Measurements from ENCODE around the gene IRX1. TPM values are rescaled to one million over a fixed set of nuclear protein-coding genes. Genes with fewer than 3 reads are reported as not detected.

The IRX1 gene
- polyA plus RNA-seq, 1 of the 3 experiments (the other 2 are of a cell fraction), result not detected

DNA sequence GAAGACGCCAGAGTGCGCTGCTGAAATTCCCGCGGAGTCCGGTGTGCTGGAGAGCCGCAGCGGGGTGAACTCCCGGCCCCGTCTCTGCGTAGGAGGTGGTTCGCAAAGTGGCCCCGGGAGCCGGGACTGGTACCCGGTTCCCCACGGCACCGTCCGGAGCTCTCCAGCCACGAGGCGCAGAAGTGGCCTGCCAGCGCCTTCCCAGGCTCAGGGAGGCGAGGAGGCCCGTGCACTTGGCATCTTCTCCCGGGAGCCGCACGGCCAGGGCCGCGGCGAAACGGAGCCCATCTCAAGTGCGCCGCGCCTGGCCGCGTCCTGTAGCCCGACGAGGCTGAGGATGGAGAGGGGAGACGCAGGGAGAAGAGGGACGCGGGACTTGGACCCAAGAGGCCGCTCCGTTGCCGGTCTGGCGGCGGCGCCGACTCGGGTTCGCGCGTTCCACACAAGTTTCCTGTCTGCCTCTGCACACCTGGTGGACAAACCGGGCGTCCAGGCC lies 1.1 kb upstream of the IRX1 start:
- H3K4me1 ChIP-seq (ENCODE audit: control insufficient read depth in 1 of 2, insufficient read depth in 2 of 2, low read depth in 1 of 2, low read length in 1 of 2), result no peaks in the 10 kb centered on the region
- peaks cover 85% of the 10 kb centered on the region for H3K27me3 ChIP-seq (ENCODE audit: insufficient read depth)
- no peaks in the 10 kb centered on the region for H3F3A ChIP-seq (replicated peaks; ENCODE audit: insufficient read depth)
- H3K9me3 ChIP-seq, result no peaks in the 10 kb centered on the region
- no peak overlapping the region for H3K4me3 ChIP-seq (ENCODE audit: low read depth in 2 of 2, low read length in 1 of 2)
- H2AFZ ChIP-seq (ENCODE audit: low read depth), result no peak overlapping the region
- H4K20me1 ChIP-seq (ENCODE audit: insufficient read depth), result no peaks in the 10 kb centered on the region
- no peak overlapping the region for H3K27ac ChIP-seq (ENCODE audit: low read depth in 2 of 2, low read length in 1 of 2)
- no peaks in the 10 kb centered on the region for H3K79me2 ChIP-seq (ENCODE audit: insufficient read depth)
- DNase-seq, result peak; percentile 25
- no peak overlapping the region for H3K9ac ChIP-seq
- no peak for TF ChIP-seq FOXJ3 (CRISPR knock-in tag; IDR thresholded peaks at IDR 0.05)
- TF ChIP-seq, protein P1, sequence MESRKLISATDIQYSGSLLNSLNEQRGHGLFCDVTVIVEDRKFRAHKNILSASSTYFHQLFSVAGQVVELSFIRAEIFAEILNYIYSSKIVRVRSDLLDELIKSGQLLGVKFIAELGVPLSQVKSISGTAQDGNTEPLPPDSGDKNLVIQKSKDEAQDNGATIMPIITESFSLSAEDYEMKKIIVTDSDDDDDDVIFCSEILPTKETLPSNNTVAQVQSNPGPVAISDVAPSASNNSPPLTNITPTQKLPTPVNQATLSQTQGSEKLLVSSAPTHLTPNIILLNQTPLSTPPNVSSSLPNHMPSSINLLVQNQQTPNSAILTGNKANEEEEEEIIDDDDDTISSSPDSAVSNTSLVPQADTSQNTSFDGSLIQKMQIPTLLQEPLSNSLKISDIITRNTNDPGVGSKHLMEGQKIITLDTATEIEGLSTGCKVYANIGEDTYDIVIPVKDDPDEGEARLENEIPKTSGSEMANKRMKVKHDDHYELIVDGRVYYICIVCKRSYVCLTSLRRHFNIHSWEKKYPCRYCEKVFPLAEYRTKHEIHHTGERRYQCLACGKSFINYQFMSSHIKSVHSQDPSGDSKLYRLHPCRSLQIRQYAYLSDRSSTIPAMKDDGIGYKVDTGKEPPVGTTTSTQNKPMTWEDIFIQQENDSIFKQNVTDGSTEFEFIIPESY (IDR thresholded peaks at IDR 0.05; ENCODE audit: borderline replicate concordance, low read depth), result no peak
- no peak for TF ChIP-seq GABPA (IDR thresholded peaks at IDR 0.05; ENCODE audit: low read depth)
- TF ChIP-seq FOXM1 (IDR thresholded peaks at IDR 0.05; ENCODE audit: low read depth), result no peak
- no peak for TF ChIP-seq RCOR1 (IDR thresholded peaks at IDR 0.05; ENCODE audit: low read length)
- no peak for TF ChIP-seq JUND (IDR thresholded peaks at IDR 0.05)
- no peak for TF ChIP-seq YY1 (IDR thresholded peaks at IDR 0.05; ENCODE audit: low read depth)
- TF ChIP-seq, protein P2, sequence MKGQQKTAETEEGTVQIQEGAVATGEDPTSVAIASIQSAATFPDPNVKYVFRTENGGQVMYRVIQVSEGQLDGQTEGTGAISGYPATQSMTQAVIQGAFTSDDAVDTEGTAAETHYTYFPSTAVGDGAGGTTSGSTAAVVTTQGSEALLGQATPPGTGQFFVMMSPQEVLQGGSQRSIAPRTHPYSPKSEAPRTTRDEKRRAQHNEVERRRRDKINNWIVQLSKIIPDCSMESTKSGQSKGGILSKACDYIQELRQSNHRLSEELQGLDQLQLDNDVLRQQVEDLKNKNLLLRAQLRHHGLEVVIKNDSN (IDR thresholded peaks at IDR 0.05; ENCODE audit: borderline replicate concordance, low read depth), result no peak
- H3K4me2 ChIP-seq, result no peak overlapping the region
- POLR2A ChIA-PET, result no interaction called here
- WGBS (ENCODE audit: low lambda C conversion rate), result 5% methylated on average over 34 of the region's 52 CpGs
- no peaks in the 10 kb centered on the region for H3K36me3 ChIP-seq (replicated peaks in 1 of 2; ENCODE audit: control insufficient read depth in 1 of 2, insufficient read depth in 2 of 2, low read length in 1 of 2)
- CTCF ChIA-PET, result interaction anchor here (2.1 kb wide), 1 partner anchor 9 kb away, joined by 12 read pairs; no protein-coding TSS in a partner anchor
- H3K9me2 ChIP-seq, result no peaks in the 10 kb centered on the region

DNA sequence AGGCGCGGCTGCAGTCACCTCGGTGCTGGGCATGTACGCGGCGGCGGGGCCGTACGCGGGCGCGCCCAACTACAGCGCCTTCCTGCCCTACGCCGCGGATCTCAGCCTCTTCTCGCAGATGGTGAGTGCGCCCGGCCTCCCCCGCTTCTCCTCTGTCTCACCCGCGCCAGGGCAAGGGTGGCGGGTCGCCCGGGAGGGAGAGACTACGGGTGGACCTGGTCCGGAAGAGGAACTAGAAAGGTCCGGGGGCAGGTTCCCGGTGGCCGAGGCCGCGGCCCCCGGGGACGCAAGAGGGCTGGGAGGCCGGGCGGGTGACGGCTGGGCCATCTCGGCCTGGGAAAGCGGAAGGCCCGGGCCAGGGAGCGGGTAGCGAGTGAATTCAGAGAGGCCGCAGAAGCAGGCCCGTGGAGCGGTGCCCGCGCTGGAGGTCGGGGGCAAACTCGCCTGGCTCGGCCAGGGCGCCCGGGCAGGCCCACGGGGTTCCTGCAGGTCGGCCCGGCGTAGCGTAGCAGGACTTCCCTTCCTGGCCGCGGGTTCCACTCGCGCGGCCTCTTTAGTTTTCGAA lies 711 bp downstream of the IRX1 start:
- Histone ChIP-seq H3K27ac (ENCODE audit: low read depth in 2 of 2, low read length in 1 of 2) (no peak overlapping the region), H3K4me3 (ENCODE audit: low read depth in 2 of 2, low read length in 1 of 2) (no peak overlapping the region), H3K9me2 (no peaks in the 10 kb centered on the region), H4K20me1 (ENCODE audit: insufficient read depth) (no peaks in the 10 kb centered on the region), H2AFZ (ENCODE audit: low read depth) (no peak overlapping the region), H3K4me2 (no peak overlapping the region), H3K4me1 (ENCODE audit: control insufficient read depth in 1 of 2, insufficient read depth in 2 of 2, low read depth in 1 of 2, low read length in 1 of 2) (no peaks in the 10 kb centered on the region), H3K36me3 (replicated peaks in 1 of 2; ENCODE audit: control insufficient read depth in 1 of 2, insufficient read depth in 2 of 2, low read length in 1 of 2) (no peaks in the 10 kb centered on the region), H3K27me3 (ENCODE audit: insufficient read depth) (peaks cover 83% of the 10 kb centered on the region), H3K9me3 (no peaks in the 10 kb centered on the region), H3K79me2 (ENCODE audit: insufficient read depth) (no peaks in the 10 kb centered on the region), H3K9ac (no peak overlapping the region), H3F3A (replicated peaks; ENCODE audit: insufficient read depth) (no peaks in the 10 kb centered on the region)
- 17% methylated on average over 33 of the region's 63 CpGs for WGBS (ENCODE audit: low lambda C conversion rate)
- ChIA-PET CTCF (no interaction called here), POLR2A (no interaction called here)
- DNase-seq, result peak; percentile 28
- TF ChIP-seq, protein P3, sequence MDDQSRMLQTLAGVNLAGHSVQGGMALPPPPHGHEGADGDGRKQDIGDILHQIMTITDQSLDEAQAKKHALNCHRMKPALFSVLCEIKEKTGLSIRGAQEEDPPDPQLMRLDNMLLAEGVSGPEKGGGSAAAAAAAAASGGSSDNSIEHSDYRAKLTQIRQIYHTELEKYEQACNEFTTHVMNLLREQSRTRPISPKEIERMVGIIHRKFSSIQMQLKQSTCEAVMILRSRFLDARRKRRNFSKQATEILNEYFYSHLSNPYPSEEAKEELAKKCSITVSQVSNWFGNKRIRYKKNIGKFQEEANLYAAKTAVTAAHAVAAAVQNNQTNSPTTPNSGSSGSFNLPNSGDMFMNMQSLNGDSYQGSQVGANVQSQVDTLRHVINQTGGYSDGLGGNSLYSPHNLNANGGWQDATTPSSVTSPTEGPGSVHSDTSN (IDR thresholded peaks at IDR 0.05), result no peak
- TF ChIP-seq, protein P4, sequence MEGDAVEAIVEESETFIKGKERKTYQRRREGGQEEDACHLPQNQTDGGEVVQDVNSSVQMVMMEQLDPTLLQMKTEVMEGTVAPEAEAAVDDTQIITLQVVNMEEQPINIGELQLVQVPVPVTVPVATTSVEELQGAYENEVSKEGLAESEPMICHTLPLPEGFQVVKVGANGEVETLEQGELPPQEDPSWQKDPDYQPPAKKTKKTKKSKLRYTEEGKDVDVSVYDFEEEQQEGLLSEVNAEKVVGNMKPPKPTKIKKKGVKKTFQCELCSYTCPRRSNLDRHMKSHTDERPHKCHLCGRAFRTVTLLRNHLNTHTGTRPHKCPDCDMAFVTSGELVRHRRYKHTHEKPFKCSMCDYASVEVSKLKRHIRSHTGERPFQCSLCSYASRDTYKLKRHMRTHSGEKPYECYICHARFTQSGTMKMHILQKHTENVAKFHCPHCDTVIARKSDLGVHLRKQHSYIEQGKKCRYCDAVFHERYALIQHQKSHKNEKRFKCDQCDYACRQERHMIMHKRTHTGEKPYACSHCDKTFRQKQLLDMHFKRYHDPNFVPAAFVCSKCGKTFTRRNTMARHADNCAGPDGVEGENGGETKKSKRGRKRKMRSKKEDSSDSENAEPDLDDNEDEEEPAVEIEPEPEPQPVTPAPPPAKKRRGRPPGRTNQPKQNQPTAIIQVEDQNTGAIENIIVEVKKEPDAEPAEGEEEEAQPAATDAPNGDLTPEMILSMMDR (IDR thresholded peaks at IDR 0.05), result no peak
- TF ChIP-seq SIN3A (IDR thresholded peaks at IDR 0.05; ENCODE audit: borderline replicate concordance, low read depth, low read length), result no peak
- TF ChIP-seq TEAD4 (IDR thresholded peaks at IDR 0.05; ENCODE audit: borderline replicate concordance, insufficient read depth), result no peak
- no peak for TF ChIP-seq NFIC (IDR thresholded peaks at IDR 0.05; ENCODE audit: borderline replicate concordance)
- no peak for TF ChIP-seq FOXJ3 (CRISPR knock-in tag; IDR thresholded peaks at IDR 0.05)
- TF ChIP-seq, protein P5, sequence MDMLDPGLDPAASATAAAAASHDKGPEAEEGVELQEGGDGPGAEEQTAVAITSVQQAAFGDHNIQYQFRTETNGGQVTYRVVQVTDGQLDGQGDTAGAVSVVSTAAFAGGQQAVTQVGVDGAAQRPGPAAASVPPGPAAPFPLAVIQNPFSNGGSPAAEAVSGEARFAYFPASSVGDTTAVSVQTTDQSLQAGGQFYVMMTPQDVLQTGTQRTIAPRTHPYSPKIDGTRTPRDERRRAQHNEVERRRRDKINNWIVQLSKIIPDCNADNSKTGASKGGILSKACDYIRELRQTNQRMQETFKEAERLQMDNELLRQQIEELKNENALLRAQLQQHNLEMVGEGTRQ (IDR thresholded peaks at IDR 0.05; ENCODE audit: borderline replicate concordance, low read depth, low read length), result no peak
- no peak for TF ChIP-seq POLR2AphosphoS5 (IDR thresholded peaks at IDR 0.05; ENCODE audit: low read depth, low read length)
- no peak for TF ChIP-seq EZH2phosphoT487 (IDR thresholded peaks at IDR 0.05; ENCODE audit: borderline replicate concordance, low read depth)
- TF ChIP-seq, protein P6, sequence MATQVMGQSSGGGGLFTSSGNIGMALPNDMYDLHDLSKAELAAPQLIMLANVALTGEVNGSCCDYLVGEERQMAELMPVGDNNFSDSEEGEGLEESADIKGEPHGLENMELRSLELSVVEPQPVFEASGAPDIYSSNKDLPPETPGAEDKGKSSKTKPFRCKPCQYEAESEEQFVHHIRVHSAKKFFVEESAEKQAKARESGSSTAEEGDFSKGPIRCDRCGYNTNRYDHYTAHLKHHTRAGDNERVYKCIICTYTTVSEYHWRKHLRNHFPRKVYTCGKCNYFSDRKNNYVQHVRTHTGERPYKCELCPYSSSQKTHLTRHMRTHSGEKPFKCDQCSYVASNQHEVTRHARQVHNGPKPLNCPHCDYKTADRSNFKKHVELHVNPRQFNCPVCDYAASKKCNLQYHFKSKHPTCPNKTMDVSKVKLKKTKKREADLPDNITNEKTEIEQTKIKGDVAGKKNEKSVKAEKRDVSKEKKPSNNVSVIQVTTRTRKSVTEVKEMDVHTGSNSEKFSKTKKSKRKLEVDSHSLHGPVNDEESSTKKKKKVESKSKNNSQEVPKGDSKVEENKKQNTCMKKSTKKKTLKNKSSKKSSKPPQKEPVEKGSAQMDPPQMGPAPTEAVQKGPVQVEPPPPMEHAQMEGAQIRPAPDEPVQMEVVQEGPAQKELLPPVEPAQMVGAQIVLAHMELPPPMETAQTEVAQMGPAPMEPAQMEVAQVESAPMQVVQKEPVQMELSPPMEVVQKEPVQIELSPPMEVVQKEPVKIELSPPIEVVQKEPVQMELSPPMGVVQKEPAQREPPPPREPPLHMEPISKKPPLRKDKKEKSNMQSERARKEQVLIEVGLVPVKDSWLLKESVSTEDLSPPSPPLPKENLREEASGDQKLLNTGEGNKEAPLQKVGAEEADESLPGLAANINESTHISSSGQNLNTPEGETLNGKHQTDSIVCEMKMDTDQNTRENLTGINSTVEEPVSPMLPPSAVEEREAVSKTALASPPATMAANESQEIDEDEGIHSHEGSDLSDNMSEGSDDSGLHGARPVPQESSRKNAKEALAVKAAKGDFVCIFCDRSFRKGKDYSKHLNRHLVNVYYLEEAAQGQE (IDR thresholded peaks at IDR 0.05; ENCODE audit: low read depth, low read length), result no peak
